Mucosa of descending colon (tissue), 3 donors: ENCODE measurements around the gene MAEA. TPM values are rescaled to one million over a fixed set of nuclear protein-coding genes. Genes with fewer than 3 reads are reported as not detected.
A peak's percentile ranks its signal among the peaks of the same experiment; 100 is the strongest.

ENCODE experiments used
- ATAC-seq: fragments of 200-7000 bp; cut with Tn5 transposase; one replicate; pipeline ENCODE4 v1.9.1; 2020; ENCODE audit warnings: mild to moderate bottlenecking, moderate library complexity
- DNase-seq, 3 donors: peaks; one replicate each; pipeline ENCODE4 v3.0.0-alpha.2; 2020
- H3K36me3 ChIP-seq: fragments of 200-600 bp; one replicate; pipeline ENCODE4 v1.8.0; 2021; ENCODE audit warnings: low read depth, mild to moderate bottlenecking
- H3K4me1 ChIP-seq: fragments of 200-600 bp; one replicate; pipeline ENCODE4 v1.8.0; 2021; ENCODE audit warnings: low read depth, mild to moderate bottlenecking
- H3K4me3 ChIP-seq: fragments of 200-600 bp; one replicate; pipeline ENCODE4 v1.8.0; 2021; ENCODE audit warnings: mild to moderate bottlenecking
- H3K9me3 ChIP-seq: fragments of 200-600 bp; one replicate; pipeline ENCODE4 v1.8.0; 2021; ENCODE audit warnings: mild to moderate bottlenecking
- CTCF ChIP-seq: fragments of 200-600 bp; IDR thresholded peaks from one replicate; pipeline ENCODE4 v1.8.0; 2022; ENCODE audit warnings: antibody characterized with exemption, mild to moderate bottlenecking
- intact Hi-C, 2 donors: fragments of 100-400 bp; cut with DNase I in 1 of 2; cut with micrococcal nuclease in 1 of 2; formaldehyde crosslinking; loops; one replicate each; pipeline versions ENCODE4 v1.11.0 to v1.11.1; 2022; cut with DNase I, micrococcal nuclease
- total RNA-seq, 3 donors: library from RNA; stranded (reverse); fragmentation: NEBNext Ultra II Directional in 2 of 3; extraction: Animal tissue kit (Norgen Biotek cat#: 25700) in 2 of 3; gene quantifications; one replicate each; pipeline versions ENCODE4 v1.2.1 to v1.2.4, GENCODE V29; 2021 to 2023
- donor health status: DM: no; HTN: no; CAD: no; lungs with moderate emphysema.
- donor health status: DM: no; HTN: no; CAD: no.
- donor health status: DM: no; HTN: yes; CAD: no.

MAEA gene
- total RNA-seq, 3 donors from 2014 or later = 75.5 to 112 (median 98.4) TPM

GRCh38 chr4:1340181-1340747, 50.6 kb downstream of the MAEA start:
- H3K4me1 ChIP-seq = peaks cover under 1% of the 10 kb centered on the region
- no peak overlapping the region for H3K4me3 ChIP-seq
- ATAC-seq = no peak
- peak in 1 of 3 donors; percentile 52 for DNase-seq
- no peak for TF ChIP-seq CTCF
- H3K9me3 ChIP-seq = no peaks in the 10 kb centered on the region
- intact Hi-C loops = loop anchor here in 1 of 2 donors (10.0 kb wide), 1 partner anchor 85 kb away; no protein-coding TSS in a partner anchor
- peaks cover 16% of the 10 kb centered on the region for H3K36me3 ChIP-seq

GRCh38 chr4:1340861-1341260, 51.2 kb downstream of the MAEA start:
- Histone ChIP-seq H3K36me3 (peaks cover 16% of the 10 kb centered on the region), H3K4me3 (no peak overlapping the region), H3K4me1 (peaks cover 6% of the 10 kb centered on the region), H3K9me3 (no peaks in the 10 kb centered on the region)
- no peak for TF ChIP-seq CTCF
- ATAC-seq (no peak), DNase-seq (peak in 1 of 3 donors; percentile 47)
- intact Hi-C loops = loop anchor here in 1 of 2 donors (10.0 kb wide), 1 partner anchor 86 kb away; no protein-coding TSS in a partner anchor

- intact Hi-C loops = loop anchor here in 1 of 2 donors (10.0 kb wide), 1 partner anchor 87 kb away; no protein-coding TSS in a partner anchor
- no peak for DNase-seq
- ATAC-seq = no peak
- H3K36me3 ChIP-seq = peaks cover 22% of the 10 kb centered on the region
- TF ChIP-seq CTCF = no peak
- no peak overlapping the region for H3K4me3 ChIP-seq
- no peaks in the 10 kb centered on the region for H3K9me3 ChIP-seq
- H3K4me1 ChIP-seq = peaks cover 6% of the 10 kb centered on the region
These were observed 52.3 kb downstream of the MAEA start for GRCh38 chr4:1342003-1342402.

GRCh38 chr4:1344696-1345095, 55.0 kb downstream of the MAEA start:
- Histone ChIP-seq H3K9me3 (no peaks in the 10 kb centered on the region), H3K4me1 (peaks cover 13% of the 10 kb centered on the region), H3K4me3 (no peak overlapping the region), H3K36me3 (peaks cover 13% of the 10 kb centered on the region)
- intact Hi-C loops = loop anchor here in 1 of 2 donors (10.0 kb wide), 1 partner anchor 90 kb away; no protein-coding TSS in a partner anchor
- DNase-seq (peak in 1 of 3 donors; percentile 49), ATAC-seq (no peak)
- no peak for TF ChIP-seq CTCF

- no peak for TF ChIP-seq CTCF
- peak overlapping the region; percentile 93 for H3K4me3 ChIP-seq
- H3K4me1 ChIP-seq = peaks cover 13% of the 10 kb centered on the region
- H3K9me3 ChIP-seq = no peaks in the 10 kb centered on the region
- DNase-seq (peak; percentile 62 to 81 (median 73)), ATAC-seq (peak; percentile 19)
- intact Hi-C loops = loop anchor here in 1 of 2 donors (10.0 kb wide), 1 partner anchor 91 kb away; no protein-coding TSS in a partner anchor
- peaks cover 9% of the 10 kb centered on the region for H3K36me3 ChIP-seq
These were observed 56.5 kb downstream of the MAEA start for GRCh38 chr4:1345903-1346780.
